GM18907 (cell line): ENCODE data around the gene LCP1.

Experiments
- ATAC-seq: cut with Tn5 transposase; IDR thresholded peaks from one replicate; pipeline ENCODE4 v1.9.1; 2021; ENCODE audit warnings: mild to moderate bottlenecking, moderate library complexity; ENCODE audit not compliant: unreplicated experiment

Gene LCP1

GRCh38 chr13:46103037-46103436 lies 78.9 kb downstream of the LCP1 start:
- ATAC-seq, result no peak

GRCh38 chr13:46102255-46102605 lies 79.7 kb downstream of the LCP1 start:
- ATAC-seq, result no peak

GRCh38 chr13:46101484-46102254 lies 80.3 kb downstream of the LCP1 start:
- ATAC-seq, result no peak

- ATAC-seq, result no peak
Observed at GRCh38 chr13:46101002-46101401, 81.0 kb downstream of the LCP1 start.

GRCh38 chr13:46100191-46100815 lies 81.7 kb downstream of the LCP1 start:
- ATAC-seq, result no peak

GRCh38 chr13:46097663-46098062 lies 84.3 kb downstream of the LCP1 start:
- ATAC-seq, result no peak

GRCh38 chr13:46097015-46097414 lies 85.0 kb downstream of the LCP1 start:
- no peak for ATAC-seq

GRCh38 chr13:46094478-46094877 lies 87.5 kb downstream of the LCP1 start:
- no peak for ATAC-seq

GRCh38 chr13:46088821-46089562 lies 93.0 kb downstream of the LCP1 start:
- ATAC-seq, result no peak

- no peak for ATAC-seq
Observed at GRCh38 chr13:46087481-46087880, 94.5 kb downstream of the LCP1 start.

- ATAC-seq, result no peak
Observed at GRCh38 chr13:46086985-46087384, 95.0 kb downstream of the LCP1 start.

GRCh38 chr13:46086421-46086922 lies 95.5 kb downstream of the LCP1 start:
- no peak for ATAC-seq

GRCh38 chr13:46085737-46086136 lies 96.2 kb downstream of the LCP1 start:
- no peak for ATAC-seq

GRCh38 chr13:46082324-46082723 lies 99.7 kb downstream of the LCP1 start:
- ATAC-seq, result no peak

- no peak for ATAC-seq
Observed at GRCh38 chr13:46079770-46080169, 102.2 kb downstream of the LCP1 start.

GRCh38 chr13:46077265-46077664 lies 104.7 kb downstream of the LCP1 start:
- ATAC-seq, result no peak

GRCh38 chr13:46076827-46077226 lies 105.2 kb downstream of the LCP1 start:
- ATAC-seq, result no peak
